Keratinocyte (primary cell): ENCODE data around the gene DBET. TPM values are rescaled to one million over a fixed set of nuclear protein-coding genes. Genes with fewer than 3 reads are reported as not detected.
"Not testable (repeated sequence)": the region's sequence is repeated elsewhere in the genome, so short reads cannot be mapped to it uniquely, and the experiment has no call there.

Source experiments
- DNase-seq: peaks from one replicate; pipeline ENCODE4 v3.0.0-alpha.2; 2011; ENCODE audit warnings: low read depth, missing footprints, low spot score
- FAIRE-seq: peaks from 2 replicates; lab custom pipeline; 2011; peaks lifted over from hg19 to GRCh38; lab: Jason Lieb, UNC
- H2AFZ ChIP-seq: 2 replicates; pipeline ENCODE4 v1.6.0; 2012; ENCODE audit warnings: low read length, control low read depth, inconsistent platforms; ENCODE audit not compliant: control insufficient read depth
- H3K27ac ChIP-seq: 2 replicates; pipeline ENCODE4 v1.5.1; 2011; ENCODE audit warnings: low read length; ENCODE audit not compliant: control insufficient read depth, insufficient read depth
- H3K27me3 ChIP-seq: 3 replicates; pipeline ENCODE4 v1.6.0; 2011; ENCODE audit warnings: low read length; ENCODE audit not compliant: control insufficient read depth, insufficient read depth; ENCODE audit errors: extremely low read depth
- H3K36me3 ChIP-seq, 2 experiments: 2 replicates in 1 of 2; 3 replicates in 1 of 2; pipeline ENCODE4 v1.5.1; 2011; ENCODE audit warnings: low read length in 2 of 2, mild to moderate bottlenecking in 1 of 2; ENCODE audit not compliant: control insufficient read depth in 2 of 2, insufficient read depth in 2 of 2; ENCODE audit errors: extremely low read depth in 1 of 2
- H3K4me1 ChIP-seq: 3 replicates; pipeline ENCODE4 v1.5.1; 2011; ENCODE audit warnings: low read length; ENCODE audit not compliant: control insufficient read depth, insufficient read depth; ENCODE audit errors: extremely low read depth
- H3K4me2 ChIP-seq: 3 replicates; pipeline ENCODE4 v1.6.0; 2011; ENCODE audit warnings: low read depth, low read length; ENCODE audit not compliant: control insufficient read depth, insufficient read depth; ENCODE audit errors: extremely low read depth
- H3K4me3 ChIP-seq, 3 experiments: fragments of 200-600 bp in 1 of 3; sonication (generic) in 1 of 3; 2 replicates in 2 of 3; 3 replicates in 1 of 3; pipeline ENCODE4 v1.5.1; 2011 to 2016; ENCODE audit warnings: low read length in 3 of 3, mild to moderate bottlenecking in 3 of 3, control low read depth in 2 of 3, inconsistent platforms in 1 of 3, low read depth in 1 of 3, mixed read lengths in 1 of 3, mixed run types in 1 of 3, moderate library complexity in 1 of 3; ENCODE audit not compliant: control insufficient read depth in 2 of 3, insufficient read depth in 2 of 3; ENCODE audit errors: extremely low read depth in 1 of 3
- H3K79me2 ChIP-seq: 2 replicates; pipeline ENCODE4 v1.6.0; 2012; ENCODE audit warnings: low read length; ENCODE audit not compliant: control insufficient read depth, insufficient read depth
- H3K9ac ChIP-seq: 3 replicates; pipeline ENCODE4 v1.6.0; 2011; ENCODE audit warnings: low read length; ENCODE audit not compliant: control insufficient read depth, insufficient read depth; ENCODE audit errors: extremely low read depth
- H3K9me1 ChIP-seq: 3 replicates; pipeline ENCODE4 v1.6.0; 2011; ENCODE audit warnings: low read length; ENCODE audit not compliant: control insufficient read depth, insufficient read depth; ENCODE audit errors: extremely low read depth
- H3K9me3 ChIP-seq: 2 replicates; pipeline ENCODE4 v1.5.1; 2012; ENCODE audit warnings: low read depth, low read length; ENCODE audit not compliant: control insufficient read depth
- H4K20me1 ChIP-seq: 3 replicates; pipeline ENCODE4 v1.6.0; 2011; ENCODE audit warnings: low read length; ENCODE audit not compliant: control insufficient read depth, insufficient read depth; ENCODE audit errors: extremely low read depth
- dilution Hi-C: fragments of 300-500 bp; cut with MboI; formaldehyde crosslinking; loops from one replicate; pipeline ENCODE4 v1.7.0; 2020; ENCODE audit warnings: low sequenced_read_pairs; ENCODE audit not compliant: extremely low pct_ligation_motif_present
- polyA plus RNA-seq, 5 experiments: library from polyadenylated mRNA; depleted of rRNA in 3 of 5; stranded (reverse) in 3 of 5; stranded (forward) in 1 of 5; unstranded in 1 of 5; fragments of >200 nt; gene quantifications; 1 replicate in 1 of 5; 2 replicates in 3 of 5; 3 replicates in 1 of 5; pipeline versions ENCODE4 v1.2.1 to v1.2.3, GENCODE V29; 2011 to 2012; ENCODE audit warnings: missing spikeins in 2 of 5, low read depth in 1 of 5, low replicate concordance in 1 of 5

DBET gene
- polyA plus RNA-seq, 1 donor (not counting 4 experiments of a cell fraction or from before 2014, with no cell fraction given), result not detected

- H3K9me1 ChIP-seq, dilution Hi-C loops, H3K4me1 ChIP-seq, H3K4me2 ChIP-seq, H3K4me3 ChIP-seq, H2AFZ ChIP-seq, H3K36me3 ChIP-seq, H3K27ac ChIP-seq, DNase-seq, H4K20me1 ChIP-seq, FAIRE-seq, H3K27me3 ChIP-seq, H3K79me2 ChIP-seq, H3K9ac ChIP-seq: not testable (repeated sequence)
- peaks cover 15% of the 10 kb centered on the region for H3K9me3 ChIP-seq
Measured at GRCh38 chr4:190106611-190107480, 42.5 kb downstream of the DBET start.

GRCh38 chr4:190107766-190108485 lies 43.6 kb downstream of the DBET start:
- H3K27me3 ChIP-seq, H3K4me3 ChIP-seq, H4K20me1 ChIP-seq, DNase-seq, H3K4me1 ChIP-seq, H3K4me2 ChIP-seq, dilution Hi-C loops, H3K9me1 ChIP-seq, H3K27ac ChIP-seq, H3K36me3 ChIP-seq, H2AFZ ChIP-seq, H3K9ac ChIP-seq, FAIRE-seq, H3K79me2 ChIP-seq: not testable (repeated sequence)
- peaks cover 18% of the 10 kb centered on the region for H3K9me3 ChIP-seq

GRCh38 chr4:190108756-190109155 lies 44.5 kb downstream of the DBET start:
- FAIRE-seq, H3K79me2 ChIP-seq, dilution Hi-C loops, H3K4me1 ChIP-seq, H3K36me3 ChIP-seq, H3K27ac ChIP-seq, H3K9me1 ChIP-seq, DNase-seq, H4K20me1 ChIP-seq, H3K27me3 ChIP-seq, H2AFZ ChIP-seq, H3K4me3 ChIP-seq, H3K4me2 ChIP-seq, H3K9ac ChIP-seq: not testable (repeated sequence)
- peaks cover 18% of the 10 kb centered on the region for H3K9me3 ChIP-seq

- H3K4me3 ChIP-seq, FAIRE-seq, H2AFZ ChIP-seq, dilution Hi-C loops, H3K36me3 ChIP-seq, H3K9me1 ChIP-seq, H3K79me2 ChIP-seq, H3K4me2 ChIP-seq, H3K4me1 ChIP-seq, H3K27ac ChIP-seq, DNase-seq, H4K20me1 ChIP-seq, H3K9ac ChIP-seq, H3K27me3 ChIP-seq: not testable (repeated sequence)
- H3K9me3 ChIP-seq, result peaks cover 18% of the 10 kb centered on the region
Measured at GRCh38 chr4:190109390-190110011, 45.2 kb downstream of the DBET start.
